Esophagus squamous epithelium (tissue), 4 donors: ENCODE data around the gene OLFM2.

ENCODE experiments used
- CTCF ChIP-seq, 6 experiments: fragments of 450-650 bp in 4 of 6; fragments of 200-600 bp in 2 of 6; sonication (generic) in 2 of 6; IDR thresholded peaks; one replicate each; pipeline ENCODE4 v1.5.1; 2016 to 2019; ENCODE audit warnings: antibody characterized with exemption in 6 of 6, mild to moderate bottlenecking in 4 of 6, moderate library complexity in 4 of 6
- POLR2A ChIP-seq, 4 donors: fragments of 450-650 bp; IDR thresholded peaks; one replicate each; pipeline ENCODE4 v1.6.1; 2017; ENCODE audit warnings: antibody characterized with exemption in 4 of 4, mild to moderate bottlenecking in 4 of 4, moderate library complexity in 3 of 4

GRCh38 chr19:9858766-9859165 is 77.5 kb downstream of the OLFM2 start:
- TF ChIP-seq CTCF (IDR thresholded peaks at IDR 0.05) = no peak
- no peak for TF ChIP-seq POLR2A (IDR thresholded peaks at IDR 0.05)
